ENCODE results near the gene SULT4A1.
"Not testable (repeated sequence)": the region's sequence is repeated elsewhere in the genome, so short reads cannot be mapped to it uniquely, and the experiment has no call there.

The SULT4A1 gene

GRCh38 chr22:43862074-43862881, at the start of gene SULT4A1:
Gene SULT4A1, minus strand, starts transcription at chr22:43862513. Its CDS starts 131 bp downstream, at chr22:43862382.
- peak in 1 of 2 experiments; percentile 16 for DNase-seq

- no peak for DNase-seq
Observed at GRCh38 chr22:43911351-43911750, 49.0 kb upstream of the SULT4A1 start.

- DNase-seq = no peak
Observed at GRCh38 chr22:43910178-43910695, 47.9 kb upstream of the SULT4A1 start.

- no peak for DNase-seq
Observed at GRCh38 chr22:43909708-43910107, 47.4 kb upstream of the SULT4A1 start.

GRCh38 chr22:43905681-43906080, 43.4 kb upstream of the SULT4A1 start:
- no peak for DNase-seq

- not testable (repeated sequence) for DNase-seq
Observed at GRCh38 chr22:43904412-43904811, 42.1 kb upstream of the SULT4A1 start.

- not testable (repeated sequence) for DNase-seq
Observed at GRCh38 chr22:43903033-43903432, 40.7 kb upstream of the SULT4A1 start.

- DNase-seq = no peak
Observed at GRCh38 chr22:43901976-43902643, 39.8 kb upstream of the SULT4A1 start.

GRCh38 chr22:43900206-43900605, 37.9 kb upstream of the SULT4A1 start:
- no peak for DNase-seq

GRCh38 chr22:43897751-43898261, 35.5 kb upstream of the SULT4A1 start:
- DNase-seq = no peak

- no peak for DNase-seq
Observed at GRCh38 chr22:43895986-43896645, 33.8 kb upstream of the SULT4A1 start.

GRCh38 chr22:43894122-43894521, 31.8 kb upstream of the SULT4A1 start:
- DNase-seq = no peak

GRCh38 chr22:43893266-43893665, 31.0 kb upstream of the SULT4A1 start:
- DNase-seq = no peak

- DNase-seq = no peak
Observed at GRCh38 chr22:43892183-43892894, 30.0 kb upstream of the SULT4A1 start.

- DNase-seq = no peak
Observed at GRCh38 chr22:43891360-43892182, 29.3 kb upstream of the SULT4A1 start, which contains the start of gene PNPLA5. Gene PNPLA5, minus strand, starts transcription at chr22:43892013. Its CDS starts 133 bp downstream, at chr22:43891880.

- no peak for DNase-seq
Observed at GRCh38 chr22:43890901-43891331, 28.6 kb upstream of the SULT4A1 start.

GRCh38 chr22:43889860-43890253, 27.5 kb upstream of the SULT4A1 start:
- no peak for DNase-seq

- DNase-seq = no peak
Observed at GRCh38 chr22:43889201-43889859, 27.0 kb upstream of the SULT4A1 start.

- no peak for DNase-seq
Observed at GRCh38 chr22:43888740-43889139, 26.4 kb upstream of the SULT4A1 start.

- DNase-seq = no peak
Observed at GRCh38 chr22:43887391-43887790, 25.1 kb upstream of the SULT4A1 start.

GRCh38 chr22:43886231-43886630, 23.9 kb upstream of the SULT4A1 start:
- no peak for DNase-seq
